Measurements from ENCODE around the gene FDXACB1.

DNA sequence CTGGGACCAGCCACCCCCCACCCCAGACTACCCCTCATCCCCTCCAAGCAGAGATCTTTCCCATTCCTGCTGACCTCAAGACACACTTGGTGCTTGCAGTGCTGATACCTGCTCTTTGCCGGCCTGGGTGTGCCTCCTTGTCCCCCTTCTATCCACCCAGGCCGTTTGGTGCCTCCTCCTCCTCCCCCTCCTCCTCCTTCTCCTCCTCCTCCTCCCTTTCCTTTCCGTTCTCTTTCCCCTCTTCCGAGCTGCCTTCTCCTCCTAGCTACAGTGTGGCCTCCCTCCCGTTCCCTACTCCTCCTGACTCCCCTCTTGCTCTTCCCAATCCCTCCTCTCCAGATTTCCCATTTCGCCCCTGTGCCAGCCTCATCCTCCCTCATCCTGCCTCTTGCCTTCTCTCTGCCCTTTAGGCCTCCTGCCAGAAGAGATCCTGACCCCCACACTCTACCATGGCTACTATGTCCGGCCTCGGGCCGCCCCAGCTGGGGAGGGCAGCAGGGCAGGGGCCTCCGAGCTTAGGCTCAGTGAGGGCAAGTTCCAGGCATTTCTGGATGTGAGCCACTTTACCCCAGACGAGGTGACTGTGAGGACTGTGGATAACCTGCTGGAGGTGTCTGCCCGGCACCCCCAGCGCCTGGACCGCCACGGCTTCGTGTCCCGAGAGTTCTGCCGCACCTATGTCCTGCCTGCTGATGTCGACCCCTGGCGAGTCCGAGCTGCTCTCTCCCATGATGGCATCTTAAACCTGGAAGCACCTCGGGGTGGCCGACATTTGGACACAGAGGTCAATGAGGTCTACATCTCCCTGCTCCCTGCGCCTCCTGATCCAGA is 34.3 kb upstream of the FDXACB1 start:
- TF ChIP-seq, protein P1, sequence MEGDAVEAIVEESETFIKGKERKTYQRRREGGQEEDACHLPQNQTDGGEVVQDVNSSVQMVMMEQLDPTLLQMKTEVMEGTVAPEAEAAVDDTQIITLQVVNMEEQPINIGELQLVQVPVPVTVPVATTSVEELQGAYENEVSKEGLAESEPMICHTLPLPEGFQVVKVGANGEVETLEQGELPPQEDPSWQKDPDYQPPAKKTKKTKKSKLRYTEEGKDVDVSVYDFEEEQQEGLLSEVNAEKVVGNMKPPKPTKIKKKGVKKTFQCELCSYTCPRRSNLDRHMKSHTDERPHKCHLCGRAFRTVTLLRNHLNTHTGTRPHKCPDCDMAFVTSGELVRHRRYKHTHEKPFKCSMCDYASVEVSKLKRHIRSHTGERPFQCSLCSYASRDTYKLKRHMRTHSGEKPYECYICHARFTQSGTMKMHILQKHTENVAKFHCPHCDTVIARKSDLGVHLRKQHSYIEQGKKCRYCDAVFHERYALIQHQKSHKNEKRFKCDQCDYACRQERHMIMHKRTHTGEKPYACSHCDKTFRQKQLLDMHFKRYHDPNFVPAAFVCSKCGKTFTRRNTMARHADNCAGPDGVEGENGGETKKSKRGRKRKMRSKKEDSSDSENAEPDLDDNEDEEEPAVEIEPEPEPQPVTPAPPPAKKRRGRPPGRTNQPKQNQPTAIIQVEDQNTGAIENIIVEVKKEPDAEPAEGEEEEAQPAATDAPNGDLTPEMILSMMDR (IDR thresholded peaks at IDR 0.05; ENCODE audit: insufficient read depth, low read length, poor library complexity, severe bottlenecking): no peak
- no peak for TF ChIP-seq EZH2phosphoT487 (conservative IDR thresholded peaks at IDR 0.05; ENCODE audit: low read length)
